Measurements from ENCODE around the gene RAB32.
"Not testable (repeated sequence)": the region's sequence is repeated elsewhere in the genome, so short reads cannot be mapped to it uniquely, and the experiment has no call there.

RAB32 gene

GRCh38 chr6:146547889-146548288, 4.3 kb downstream of the RAB32 start:
- no peak for DNase-seq (ENCODE audit: insufficient read length)
- TF ChIP-seq TAF1 (IDR thresholded peaks at IDR 0.05; ENCODE audit: borderline replicate concordance, low read depth, low read length) (no peak), POLR2AphosphoS5 (IDR thresholded peaks at IDR 0.05; ENCODE audit: low read depth, low read length) (no peak), POLR2A (IDR thresholded peaks at IDR 0.05; ENCODE audit: low read depth, low read length) (no peak)
- FAIRE-seq, result no peak

- no peak for TF ChIP-seq TAF1 (IDR thresholded peaks at IDR 0.05; ENCODE audit: borderline replicate concordance, low read depth, low read length)
- TF ChIP-seq POLR2AphosphoS5 (IDR thresholded peaks at IDR 0.05; ENCODE audit: low read depth, low read length), result no peak
- TF ChIP-seq POLR2A (IDR thresholded peaks at IDR 0.05; ENCODE audit: low read depth, low read length), result no peak
- no peak for DNase-seq (ENCODE audit: insufficient read length)
- no peak for FAIRE-seq
These were observed 5.3 kb downstream of the RAB32 start for GRCh38 chr6:146548898-146549374.

- FAIRE-seq, result no peak
- DNase-seq (ENCODE audit: insufficient read length), result no peak
- TF ChIP-seq POLR2A (IDR thresholded peaks at IDR 0.05; ENCODE audit: low read depth, low read length), result no peak
- TF ChIP-seq TAF1 (IDR thresholded peaks at IDR 0.05; ENCODE audit: borderline replicate concordance, low read depth, low read length), result no peak
- TF ChIP-seq POLR2AphosphoS5 (IDR thresholded peaks at IDR 0.05; ENCODE audit: low read depth, low read length), result no peak
These were observed 7.3 kb downstream of the RAB32 start for GRCh38 chr6:146550911-146551310.

- no peak for FAIRE-seq
- TF ChIP-seq POLR2A (IDR thresholded peaks at IDR 0.05; ENCODE audit: low read depth, low read length) (no peak), POLR2AphosphoS5 (IDR thresholded peaks at IDR 0.05; ENCODE audit: low read depth, low read length) (no peak), TAF1 (IDR thresholded peaks at IDR 0.05; ENCODE audit: borderline replicate concordance, low read depth, low read length) (no peak)
- no peak for DNase-seq (ENCODE audit: insufficient read length)
These were observed 7.9 kb downstream of the RAB32 start for GRCh38 chr6:146551545-146551944.

- no peak for TF ChIP-seq TAF1 (IDR thresholded peaks at IDR 0.05; ENCODE audit: borderline replicate concordance, low read depth, low read length)
- TF ChIP-seq POLR2A (IDR thresholded peaks at IDR 0.05; ENCODE audit: low read depth, low read length), result no peak
- no peak for TF ChIP-seq POLR2AphosphoS5 (IDR thresholded peaks at IDR 0.05; ENCODE audit: low read depth, low read length)
- FAIRE-seq, result no peak
- DNase-seq (ENCODE audit: insufficient read length), result no peak
These were observed 9.9 kb downstream of the RAB32 start for GRCh38 chr6:146553377-146554135.

- FAIRE-seq (no peak), DNase-seq (ENCODE audit: insufficient read length) (no peak)
- TF ChIP-seq TAF1 (IDR thresholded peaks at IDR 0.05; ENCODE audit: borderline replicate concordance, low read depth, low read length) (no peak), POLR2AphosphoS5 (IDR thresholded peaks at IDR 0.05; ENCODE audit: low read depth, low read length) (no peak), POLR2A (IDR thresholded peaks at IDR 0.05; ENCODE audit: low read depth, low read length) (no peak)
These were observed 17.0 kb downstream of the RAB32 start for GRCh38 chr6:146560607-146561006.

GRCh38 chr6:146566661-146567060, 23.0 kb downstream of the RAB32 start:
- not testable (repeated sequence) for DNase-seq (ENCODE audit: insufficient read length); FAIRE-seq

GRCh38 chr6:146568619-146569018, 25.0 kb downstream of the RAB32 start:
- FAIRE-seq; DNase-seq (ENCODE audit: insufficient read length): not testable (repeated sequence)

- DNase-seq (ENCODE audit: insufficient read length) (no peak), FAIRE-seq (no peak)
- TF ChIP-seq TAF1 (IDR thresholded peaks at IDR 0.05; ENCODE audit: borderline replicate concordance, low read depth, low read length) (no peak), POLR2AphosphoS5 (IDR thresholded peaks at IDR 0.05; ENCODE audit: low read depth, low read length) (no peak), POLR2A (IDR thresholded peaks at IDR 0.05; ENCODE audit: low read depth, low read length) (no peak)
These were observed 30.6 kb downstream of the RAB32 start for GRCh38 chr6:146574211-146574610.

GRCh38 chr6:146578054-146578453, 34.4 kb downstream of the RAB32 start:
- no peak for TF ChIP-seq POLR2A (IDR thresholded peaks at IDR 0.05; ENCODE audit: low read depth, low read length)
- TF ChIP-seq POLR2AphosphoS5 (IDR thresholded peaks at IDR 0.05; ENCODE audit: low read depth, low read length), result no peak
- no peak for TF ChIP-seq TAF1 (IDR thresholded peaks at IDR 0.05; ENCODE audit: borderline replicate concordance, low read depth, low read length)
- no peak for DNase-seq (ENCODE audit: insufficient read length)
- no peak for FAIRE-seq

- TF ChIP-seq POLR2AphosphoS5 (IDR thresholded peaks at IDR 0.05; ENCODE audit: low read depth, low read length), result no peak
- DNase-seq (ENCODE audit: insufficient read length) (no peak), FAIRE-seq (no peak)
These were observed 38.3 kb downstream of the RAB32 start for GRCh38 chr6:146581968-146582367.

GRCh38 chr6:146582857-146583256, 39.2 kb downstream of the RAB32 start:
- DNase-seq (ENCODE audit: insufficient read length) (no peak), FAIRE-seq (no peak)
- TF ChIP-seq POLR2A (IDR thresholded peaks at IDR 0.05; ENCODE audit: low read depth, low read length) (no peak), TAF1 (IDR thresholded peaks at IDR 0.05; ENCODE audit: borderline replicate concordance, low read depth, low read length) (no peak), POLR2AphosphoS5 (IDR thresholded peaks at IDR 0.05; ENCODE audit: low read depth, low read length) (no peak)

GRCh38 chr6:146583966-146584365, 40.3 kb downstream of the RAB32 start:
- DNase-seq (ENCODE audit: insufficient read length), result no peak
- FAIRE-seq, result no peak
- no peak for TF ChIP-seq TAF1 (IDR thresholded peaks at IDR 0.05; ENCODE audit: borderline replicate concordance, low read depth, low read length)
- no peak for TF ChIP-seq POLR2A (IDR thresholded peaks at IDR 0.05; ENCODE audit: low read depth, low read length)
- TF ChIP-seq POLR2AphosphoS5 (IDR thresholded peaks at IDR 0.05; ENCODE audit: low read depth, low read length), result no peak
